HG03558 (cell line): ENCODE data around the gene NEK2.
A peak's percentile ranks its signal among the peaks of the same experiment; 100 is the strongest.
"Not testable (repeated sequence)": the region's sequence is repeated elsewhere in the genome, so short reads cannot be mapped to it uniquely, and the experiment has no call there.

Source experiments
- ATAC-seq: cut with Tn5 transposase; IDR thresholded peaks from one replicate; pipeline ENCODE4 v1.9.1; 2021; ENCODE audit warnings: moderate number of reproducible peaks; ENCODE audit not compliant: unreplicated experiment; ENCODE audit errors: extremely low read depth

Gene NEK2

DNA sequence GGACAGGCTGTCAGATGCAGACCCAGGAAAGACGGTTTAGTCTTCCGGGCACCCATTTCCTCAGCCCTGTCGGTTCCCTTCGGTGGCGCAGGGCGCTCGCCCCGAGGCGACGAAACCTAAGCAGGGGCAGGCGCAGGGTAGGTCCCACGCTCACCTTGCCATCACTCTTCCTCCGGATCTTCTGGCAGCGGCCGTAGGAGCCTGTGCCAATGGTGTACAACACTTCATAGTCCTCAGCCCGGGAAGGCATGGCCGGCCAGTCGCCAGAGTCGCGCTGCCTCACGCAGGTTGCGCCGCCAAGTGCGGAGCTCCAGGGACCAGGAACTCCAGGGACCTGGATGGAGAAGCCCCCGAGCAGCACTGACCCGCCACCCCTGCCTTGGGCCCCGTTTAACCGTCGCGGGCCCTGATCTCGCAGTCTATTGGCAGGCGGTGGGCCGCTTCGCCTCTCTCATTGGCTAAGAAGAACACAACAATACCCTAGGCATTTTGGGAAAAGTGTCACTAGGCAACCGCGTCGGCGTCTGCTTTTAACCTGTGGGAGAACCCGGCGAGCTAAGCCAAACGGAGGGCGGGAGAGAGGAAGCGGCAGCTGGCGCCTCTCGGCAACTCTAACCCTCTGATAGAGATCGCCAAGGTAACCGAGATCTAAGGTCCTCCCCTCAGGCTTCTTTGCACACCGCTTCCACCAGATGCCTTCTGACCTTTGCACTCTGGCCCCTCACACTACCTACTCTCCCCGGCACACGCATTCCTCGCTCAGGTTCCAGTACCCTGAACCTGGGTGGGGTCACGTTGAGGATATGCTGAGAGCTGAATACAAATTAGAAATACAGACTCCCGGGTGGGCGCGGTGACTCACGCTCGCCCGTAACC is at the start of gene NEK2:
Gene NEK2, minus strand, starts transcription at position 392 of the 876 bp plus-strand sequence. Its CDS starts 142 bp downstream, at position 250.
- peak; percentile 80 for ATAC-seq

- ATAC-seq, result no peak
Observed at GRCh38 chr1:211724687-211725196, 49.3 kb upstream of the NEK2 start.

DNA sequence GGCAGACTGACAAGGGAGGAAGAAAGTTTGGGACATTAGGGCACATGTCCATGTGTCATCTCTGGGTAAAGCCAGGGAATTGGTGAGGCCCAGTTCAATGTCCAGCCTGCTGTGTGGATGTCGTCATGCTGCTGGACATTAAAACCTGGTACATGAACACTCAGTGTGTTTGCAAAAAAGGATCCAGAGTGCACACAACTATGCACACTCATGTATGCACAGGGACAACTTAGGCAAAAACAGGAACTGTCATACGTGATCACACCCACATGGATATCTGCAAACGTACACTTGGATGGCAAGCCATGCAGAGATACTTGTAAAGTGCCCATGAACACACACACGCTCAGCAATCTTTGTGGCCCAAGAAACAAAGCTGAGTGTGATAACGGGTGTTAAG is 47.9 kb upstream of the NEK2 start:
- no peak for ATAC-seq

DNA sequence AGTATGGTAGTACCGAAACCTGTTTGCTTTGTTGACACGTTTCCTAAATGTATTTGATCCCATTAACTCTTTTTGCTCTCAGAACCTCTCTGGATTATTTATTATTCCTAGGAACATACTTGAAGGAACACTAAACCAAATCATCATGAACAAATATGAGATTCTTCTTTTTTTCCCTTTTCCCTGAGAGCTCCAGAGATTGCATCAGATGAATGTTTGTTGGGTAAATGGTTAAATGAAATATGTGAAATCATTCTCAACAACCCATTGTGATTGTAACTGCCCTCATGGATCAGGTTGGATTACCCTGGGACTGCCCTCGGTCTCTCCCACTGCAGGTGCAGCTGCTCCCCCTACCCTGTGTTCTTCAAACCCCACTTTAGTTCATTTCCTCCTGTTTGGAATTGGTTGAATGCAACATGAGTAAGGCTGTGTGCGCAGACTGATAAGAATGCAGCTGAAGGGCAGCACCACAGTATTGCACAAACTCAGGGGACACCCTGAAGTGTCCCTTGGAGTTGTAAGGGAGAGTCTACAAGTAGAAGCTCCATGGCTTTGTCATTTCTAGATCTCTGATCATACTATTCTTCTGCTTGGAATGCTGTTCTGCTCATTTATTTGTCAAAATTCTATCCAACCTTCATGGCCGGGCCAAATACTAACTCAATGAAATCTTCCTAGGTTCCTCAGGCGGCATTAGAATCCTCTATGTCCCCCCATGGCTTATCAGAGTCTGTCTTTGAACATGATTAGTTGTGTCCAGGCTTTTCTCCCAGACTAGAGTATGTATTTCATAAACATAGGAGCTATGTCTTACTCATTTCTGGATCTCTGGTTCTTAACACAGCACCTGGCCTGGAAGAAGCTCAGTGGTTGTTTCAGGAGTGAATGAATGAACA is 47.1 kb upstream of the NEK2 start:
- no peak for ATAC-seq

DNA sequence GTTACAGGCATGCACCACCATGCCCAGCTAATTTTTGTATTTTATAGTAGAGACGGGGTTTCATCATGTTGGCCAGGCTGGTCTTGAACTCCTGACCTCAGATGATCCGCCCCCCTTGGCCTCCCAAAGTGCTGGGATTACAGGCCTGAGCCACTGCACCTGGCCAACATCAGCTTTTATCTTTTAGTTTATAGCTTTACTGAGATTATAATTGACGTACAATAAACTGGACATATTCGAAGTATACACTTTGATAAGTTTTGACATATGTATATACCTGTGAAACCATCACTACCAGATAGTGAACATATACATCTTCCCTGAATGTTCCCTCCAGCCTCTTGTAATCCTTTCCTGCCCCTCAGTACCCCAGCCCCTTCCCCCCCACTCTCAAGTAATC is 41.1 kb upstream of the NEK2 start:
- not testable (repeated sequence) for ATAC-seq

- no peak for ATAC-seq
Observed at GRCh38 chr1:211715971-211716370, 40.5 kb upstream of the NEK2 start.

GRCh38 chr1:211714154-211714553 is 38.7 kb upstream of the NEK2 start:
- ATAC-seq, result no peak

GRCh38 chr1:211713231-211713630 is 37.8 kb upstream of the NEK2 start:
- ATAC-seq, result no peak

DNA sequence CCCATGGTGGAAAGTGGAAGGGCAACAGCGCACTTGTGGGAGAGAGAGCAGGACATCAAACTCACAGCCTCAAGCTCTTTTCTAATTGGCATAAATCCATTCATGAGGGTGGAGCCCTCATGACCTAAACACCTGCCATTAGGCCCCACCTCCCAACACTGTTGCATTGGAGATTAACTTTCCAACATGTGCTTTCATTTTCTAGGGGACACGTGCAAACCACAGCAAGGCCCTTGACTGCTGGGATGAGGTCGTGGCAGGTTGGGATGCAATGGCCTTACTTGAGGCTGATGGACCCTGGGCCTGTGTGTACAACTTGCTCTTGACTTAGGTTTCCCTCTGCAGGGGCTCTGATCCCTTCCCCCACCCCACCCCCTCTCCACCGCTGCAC is 35.9 kb upstream of the NEK2 start:
- no peak for ATAC-seq

DNA sequence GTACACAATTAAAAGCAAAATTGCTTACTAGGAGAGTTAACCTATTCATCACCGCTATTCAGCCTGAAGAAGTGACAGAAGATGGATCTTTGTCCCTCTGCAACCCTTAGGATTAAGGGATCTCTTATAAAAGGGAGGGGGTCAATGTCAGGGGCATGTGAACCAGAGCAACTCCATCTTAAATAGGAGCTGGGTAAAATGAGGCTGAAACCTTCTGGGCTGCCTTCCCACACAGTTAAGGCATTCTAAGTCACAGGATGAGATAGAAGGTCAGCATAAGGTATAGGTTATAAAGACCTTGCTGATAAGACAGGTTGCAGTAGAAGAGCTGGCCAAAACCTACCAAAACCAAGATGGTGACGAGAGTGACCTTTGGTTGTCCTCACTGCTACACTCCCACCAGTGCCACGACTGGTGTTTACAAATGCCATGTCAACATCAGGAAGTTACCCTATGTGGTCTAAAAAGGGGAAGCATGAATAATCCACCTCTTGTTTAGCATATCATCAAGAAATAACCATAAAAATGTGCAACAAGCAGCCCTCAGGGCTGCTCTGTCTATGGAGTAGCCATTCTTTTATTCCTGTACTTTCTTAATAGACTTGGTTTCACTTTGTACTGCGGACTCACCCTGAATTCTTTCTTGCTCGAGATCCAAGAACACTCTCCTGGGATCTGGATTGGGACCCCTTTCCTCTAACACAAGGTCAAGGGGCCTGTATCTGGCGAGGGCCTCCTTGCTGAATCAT is 35.3 kb upstream of the NEK2 start:
- ATAC-seq, result no peak

DNA sequence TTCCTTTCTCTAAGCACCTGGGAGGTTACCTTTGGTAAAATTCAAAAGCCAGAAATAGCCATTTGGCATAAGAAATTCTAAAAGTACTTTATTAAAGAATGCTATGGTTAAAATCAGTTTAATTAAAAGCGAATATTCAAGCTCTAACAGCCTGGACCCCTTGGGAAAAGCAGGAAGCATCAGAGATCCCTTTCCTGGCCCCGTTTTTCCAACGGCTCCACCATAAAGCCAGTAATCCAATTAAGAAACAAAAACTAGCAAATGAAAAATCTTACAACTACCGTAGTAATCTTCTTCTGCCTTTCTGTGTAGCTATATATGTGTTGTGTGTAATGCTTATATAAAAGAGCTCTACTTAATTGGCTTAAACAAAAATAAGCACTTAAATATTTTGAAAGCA is 33.5 kb upstream of the NEK2 start:
- no peak for ATAC-seq

DNA sequence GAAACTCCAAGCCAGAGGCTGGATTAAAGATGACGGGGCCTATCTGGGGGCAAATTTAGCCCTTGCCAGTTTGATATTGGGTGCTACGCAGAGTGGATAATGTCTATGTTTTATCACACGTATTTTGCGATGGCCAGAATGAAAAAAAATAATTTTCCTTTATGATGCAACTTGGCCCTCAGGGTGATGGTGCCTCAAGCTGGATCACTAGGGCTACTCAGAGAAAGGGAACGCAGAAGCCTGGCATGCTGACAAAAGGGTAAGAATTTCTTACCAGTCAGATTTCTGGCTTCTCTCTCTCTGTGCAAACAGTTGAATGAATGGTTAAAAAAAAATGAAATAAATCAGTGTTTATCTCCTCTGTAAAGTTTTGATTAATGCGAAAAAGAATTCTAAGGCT is 32.6 kb upstream of the NEK2 start:
- ATAC-seq, result no peak

DNA sequence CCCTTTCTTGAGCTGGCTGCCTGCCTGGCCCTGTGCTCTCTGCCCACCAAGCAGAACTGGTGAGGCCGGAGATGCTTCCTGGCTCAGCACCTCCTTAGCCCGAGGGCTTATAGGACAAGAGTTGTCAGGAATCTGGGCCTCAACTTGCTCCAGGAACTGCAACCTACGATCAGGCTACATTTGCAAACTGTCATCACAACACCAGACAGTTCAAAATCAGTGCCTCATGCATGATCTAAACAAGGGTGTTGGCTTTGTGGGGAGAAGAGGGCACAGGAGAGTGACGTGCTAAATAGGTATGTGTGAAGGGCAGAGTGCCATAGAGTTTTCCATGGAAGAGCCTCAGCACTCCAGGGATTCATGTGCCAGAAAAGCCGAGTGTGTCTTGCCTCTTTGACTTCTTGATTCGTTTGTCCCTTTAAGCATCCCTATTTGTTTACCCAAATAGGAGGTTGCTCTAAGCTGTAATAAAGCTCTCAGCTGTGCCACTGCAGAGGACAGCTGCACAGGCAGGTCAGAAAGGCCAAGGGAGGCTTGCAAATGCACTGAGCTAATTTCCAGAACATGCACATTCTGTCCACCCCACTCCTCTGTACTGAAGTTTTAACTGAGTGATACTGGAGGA is 30.2 kb upstream of the NEK2 start:
- ATAC-seq, result no peak

- no peak for ATAC-seq
Observed at GRCh38 chr1:211704543-211704942, 29.1 kb upstream of the NEK2 start.

GRCh38 chr1:211703812-211704537 is 28.6 kb upstream of the NEK2 start:
- ATAC-seq, result no peak

DNA sequence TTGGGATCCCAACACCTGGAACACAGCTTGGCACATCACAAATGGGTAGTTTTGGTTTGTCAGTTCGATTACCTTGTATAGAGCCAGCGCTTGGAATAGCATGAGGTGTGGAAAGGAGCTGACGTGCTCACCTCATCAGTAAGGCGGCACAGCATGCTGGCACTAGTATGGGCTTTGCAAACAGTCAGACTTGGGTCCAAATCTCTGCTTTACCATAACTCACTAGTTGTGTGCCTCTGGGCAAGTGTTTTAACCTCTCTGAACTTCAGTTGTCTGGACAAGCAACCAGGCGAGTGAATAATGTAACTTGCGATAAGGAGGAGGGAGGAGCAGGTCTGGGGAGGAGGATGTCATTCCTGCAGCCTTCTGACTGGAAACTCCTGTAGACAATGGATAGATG is 26.3 kb upstream of the NEK2 start:
- no peak for ATAC-seq

- no peak for ATAC-seq
Observed at GRCh38 chr1:211699059-211699458, 23.6 kb upstream of the NEK2 start.

GRCh38 chr1:211698161-211699026 is 23.0 kb upstream of the NEK2 start:
- ATAC-seq, result peak; percentile 21
